Mesodermal cell (in vitro differentiated cells): ENCODE results near the gene LHX2.
"Not testable (repeated sequence)": the region's sequence is repeated elsewhere in the genome, so short reads cannot be mapped to it uniquely, and the experiment has no call there.

Experiments
- H3K27ac ChIP-seq: 2 replicates; pipeline ENCODE4 v1.7.0; 2013; ENCODE audit warnings: mild to moderate bottlenecking, low read depth, low read length, moderate library complexity; ENCODE audit not compliant: severe bottlenecking
- H3K36me3 ChIP-seq: 2 replicates; pipeline ENCODE4 v1.7.1; 2013; ENCODE audit warnings: mild to moderate bottlenecking, low read length, moderate library complexity; ENCODE audit not compliant: control insufficient read depth, insufficient read depth
- H3K4me1 ChIP-seq: one replicate; pipeline ENCODE4 v1.7.1; 2013; ENCODE audit warnings: mild to moderate bottlenecking, low read length; ENCODE audit not compliant: insufficient read depth, control insufficient read depth, poor library complexity, severe bottlenecking
- H3K4me3 ChIP-seq: 2 replicates; pipeline ENCODE4 v1.7.0; 2013; ENCODE audit warnings: low read length, control low read depth, mild to moderate bottlenecking; ENCODE audit not compliant: insufficient read depth, poor library complexity, severe bottlenecking; ENCODE audit errors: extremely low read depth
- H3K9me3 ChIP-seq: 2 replicates; pipeline ENCODE4 v1.7.1; 2013; ENCODE audit warnings: mild to moderate bottlenecking, low read length, moderate library complexity; ENCODE audit not compliant: control insufficient read depth
- WGBS, 2 experiments: methylation state at CpG; one replicate each; pipeline ENCODE4 v1.1.5; 2013; ENCODE audit warnings: missing lambda C conversion rate in 2 of 2; ENCODE audit not compliant: insufficient coverage in 2 of 2; 5-methylcytosine and 5-hydroxymethylcytosine counted together

Gene LHX2

DNA sequence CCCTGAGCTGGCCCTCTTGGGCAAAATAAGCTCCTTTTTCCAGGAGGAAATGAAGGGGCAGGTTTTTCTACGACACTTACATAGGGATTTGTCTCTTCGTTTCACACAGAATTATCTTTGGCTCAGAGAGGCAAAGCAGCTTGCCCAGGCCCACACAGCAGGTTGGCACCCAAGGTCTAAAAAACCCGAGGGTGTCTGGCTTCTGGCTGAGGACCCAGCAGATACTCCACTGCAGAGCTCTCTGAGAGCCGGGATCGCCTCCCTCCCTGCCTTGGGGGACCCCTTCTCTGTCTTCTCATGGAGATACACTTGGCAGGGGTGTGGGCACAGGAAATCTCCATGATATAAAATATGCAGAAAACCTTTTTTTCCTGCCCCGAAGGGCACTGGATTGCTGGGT lies 29.0 kb upstream of the LHX2 start:
- Histone ChIP-seq H3K4me3 (no peak overlapping the region), H3K36me3 (no peaks in the 10 kb centered on the region), H3K9me3 (no peaks in the 10 kb centered on the region), H3K27ac (no peak overlapping the region), H3K4me1 (no peaks in the 10 kb centered on the region)
- 58 to 72% methylated on average over 3 of the region's 6 CpGs for WGBS, 2 experiments

DNA sequence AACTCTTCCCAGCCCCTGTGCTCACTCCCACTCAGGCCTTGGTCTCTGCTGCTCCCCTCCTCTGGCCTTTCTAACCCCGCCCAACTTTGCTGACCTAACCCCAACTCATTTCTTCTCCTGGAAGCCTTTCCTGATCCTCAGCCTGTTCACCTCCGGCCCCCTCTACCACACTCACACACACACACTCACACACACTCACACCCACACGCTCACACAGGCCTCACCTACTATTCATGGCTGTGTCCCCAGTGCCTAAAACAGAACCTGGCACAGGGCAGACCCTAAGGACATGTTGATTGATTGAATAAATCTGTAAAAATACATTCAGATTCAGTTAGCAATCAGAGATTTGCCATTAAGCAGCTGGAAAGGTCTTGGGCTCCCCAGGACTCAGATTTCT lies 28.5 kb upstream of the LHX2 start:
- no peak overlapping the region for H3K4me3 ChIP-seq
- no peaks in the 10 kb centered on the region for H3K4me1 ChIP-seq
- H3K36me3 ChIP-seq, result no peaks in the 10 kb centered on the region
- 63 to 79% methylated on average over 2 of the region's 3 CpGs for WGBS, 2 experiments
- H3K9me3 ChIP-seq, result no peaks in the 10 kb centered on the region
- no peak overlapping the region for H3K27ac ChIP-seq

DNA sequence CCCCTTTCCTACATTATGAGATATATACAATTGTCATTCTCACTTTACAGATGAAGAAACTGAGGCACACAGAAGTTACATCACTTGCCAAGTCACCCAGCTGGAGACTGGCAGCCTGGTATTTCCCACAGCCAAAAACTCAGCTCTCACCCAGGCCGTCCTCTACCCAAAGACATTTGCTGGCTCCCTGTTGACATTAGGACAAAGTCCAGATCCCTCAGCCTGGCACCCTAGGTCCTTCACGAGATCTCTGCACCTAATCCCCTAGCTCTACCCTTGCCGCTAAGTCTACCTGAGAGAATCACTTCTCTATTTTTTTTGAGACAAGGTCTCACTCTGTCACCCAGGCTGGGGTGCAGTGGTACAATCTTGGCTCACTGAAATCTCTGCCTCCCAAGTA lies 26.8 kb upstream of the LHX2 start:
- H3K36me3 ChIP-seq, result no peaks in the 10 kb centered on the region
- WGBS, 2 experiments, result 81 to 95% methylated on average over 2 to 3 of the region's 3 CpGs
- H3K4me3 ChIP-seq, result no peak overlapping the region
- no peak overlapping the region for H3K27ac ChIP-seq
- no peaks in the 10 kb centered on the region for H3K9me3 ChIP-seq
- no peaks in the 10 kb centered on the region for H3K4me1 ChIP-seq

- H3K9me3 ChIP-seq, result no peaks in the 10 kb centered on the region
- 93% methylated on average over 4 of the region's 4 CpGs for WGBS, 2 experiments
- no peak overlapping the region for H3K4me3 ChIP-seq
- H3K27ac ChIP-seq, result no peak overlapping the region
- H3K4me1 ChIP-seq, result no peaks in the 10 kb centered on the region
- no peaks in the 10 kb centered on the region for H3K36me3 ChIP-seq
Observed at GRCh38 chr9:123985869-123986268, 25.7 kb upstream of the LHX2 start.

DNA sequence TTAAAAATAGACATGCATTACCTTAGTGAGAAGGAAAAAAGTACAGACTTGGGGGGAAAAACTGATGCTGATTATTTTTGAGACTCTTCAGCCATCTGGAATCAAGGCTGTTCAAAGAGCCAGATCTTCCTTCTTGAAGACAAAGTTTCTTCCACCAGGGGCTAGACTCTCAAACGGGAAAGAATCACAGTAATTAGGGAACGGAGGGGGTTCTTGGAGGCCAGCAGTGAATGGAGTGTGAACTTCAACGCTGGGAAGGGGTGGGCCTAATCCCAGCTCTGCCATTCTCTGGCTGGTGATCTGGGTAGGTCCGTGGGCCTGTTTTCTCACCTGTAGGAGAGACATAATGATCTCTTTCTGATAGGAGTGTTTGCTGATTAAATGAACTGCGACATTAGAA lies 21.1 kb upstream of the LHX2 start:
- Histone ChIP-seq H3K9me3 (no peaks in the 10 kb centered on the region), H3K4me3 (no peak overlapping the region), H3K36me3 (no peaks in the 10 kb centered on the region), H3K4me1 (no peaks in the 10 kb centered on the region), H3K27ac (no peak overlapping the region)
- 40 to 41% methylated on average over 5 of the region's 5 CpGs for WGBS, 2 experiments

DNA sequence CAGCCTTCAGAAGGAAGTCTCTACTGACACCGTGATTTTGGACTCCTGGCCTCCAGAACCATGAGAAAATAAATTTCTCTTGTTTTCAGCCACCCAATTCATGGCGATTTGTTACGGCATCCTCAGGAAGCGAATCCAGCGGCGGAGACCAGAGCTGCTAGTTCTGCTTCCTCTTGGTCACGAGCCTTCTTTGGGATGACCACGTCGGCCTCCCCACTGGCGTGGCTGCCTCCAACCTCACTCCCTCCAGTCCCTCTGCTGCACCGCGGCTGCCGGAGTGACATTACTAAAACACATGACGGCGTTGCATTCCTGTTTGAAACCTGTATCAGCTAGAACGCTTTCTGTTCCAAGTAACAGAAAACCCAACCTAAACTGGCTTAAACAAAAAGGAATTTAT lies 18.9 kb upstream of the LHX2 start:
- not testable (repeated sequence) for H3K27ac ChIP-seq, H3K4me3 ChIP-seq, H3K36me3 ChIP-seq, H3K4me1 ChIP-seq, H3K9me3 ChIP-seq
- WGBS, 2 experiments, result 81% methylated on average over 3 of the region's 16 CpGs; no CpG with 5 or more reads in 1 of the 2 experiments

DNA sequence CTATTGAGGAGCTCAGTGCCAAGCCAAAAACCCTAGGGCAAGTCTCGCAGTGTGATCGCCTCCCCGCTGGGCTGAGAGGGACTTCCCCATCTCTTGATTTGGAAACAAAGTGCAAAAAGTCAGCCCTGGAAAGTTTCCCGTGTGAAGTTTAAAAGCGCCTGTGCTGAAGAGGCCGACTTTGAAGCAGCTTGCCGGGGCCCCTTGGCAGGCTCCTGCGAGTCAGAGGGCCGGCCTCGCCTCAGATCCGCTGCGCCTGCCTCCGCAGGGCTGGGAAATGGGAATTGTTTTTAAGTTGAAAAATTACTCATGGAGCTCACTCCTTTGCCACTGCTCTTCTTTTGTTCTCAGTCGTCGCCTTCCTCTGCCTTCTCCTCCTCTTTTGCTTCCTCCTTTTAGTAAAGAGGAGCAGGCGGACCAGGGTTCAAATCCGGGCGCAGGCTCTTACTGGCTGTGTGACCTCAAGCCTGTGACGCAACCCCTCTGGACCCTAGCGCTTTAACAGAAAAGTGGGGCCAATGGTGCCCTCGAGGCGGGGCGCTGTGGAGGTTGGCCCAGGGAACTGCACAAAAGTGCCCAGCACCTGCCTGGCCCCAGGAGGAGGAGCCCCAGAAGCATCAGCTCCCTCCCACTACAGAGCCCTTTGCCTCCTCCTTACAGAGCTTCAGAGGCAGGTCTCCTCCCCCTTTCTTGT lies 14.7 kb upstream of the LHX2 start:
- Histone ChIP-seq H3K4me3 (no peak overlapping the region), H3K9me3 (no peaks in the 10 kb centered on the region), H3K4me1 (no peaks in the 10 kb centered on the region), H3K27ac (no peak overlapping the region), H3K36me3 (no peaks in the 10 kb centered on the region)
- 11 to 14% methylated on average over 9 to 23 of the region's 23 CpGs for WGBS, 2 experiments

GRCh38 chr9:123997665-123998277 lies 13.8 kb upstream of the LHX2 start:
- Histone ChIP-seq H3K4me1 (no peaks in the 10 kb centered on the region), H3K9me3 (no peaks in the 10 kb centered on the region), H3K36me3 (no peaks in the 10 kb centered on the region), H3K4me3 (no peak overlapping the region), H3K27ac (no peak overlapping the region)
- WGBS, 2 experiments, result 3 to 4% methylated on average over 12 to 14 of the region's 15 CpGs

- no peaks in the 10 kb centered on the region for H3K36me3 ChIP-seq
- WGBS, 2 experiments, result 0 to 7% methylated on average over 4 to 5 of the region's 6 CpGs
- no peak overlapping the region for H3K27ac ChIP-seq
- H3K9me3 ChIP-seq, result no peaks in the 10 kb centered on the region
- H3K4me1 ChIP-seq, result no peaks in the 10 kb centered on the region
- H3K4me3 ChIP-seq, result no peak overlapping the region
Observed at GRCh38 chr9:123998278-123998925, 13.2 kb upstream of the LHX2 start.

- Histone ChIP-seq H3K9me3 (no peaks in the 10 kb centered on the region), H3K4me1 (no peaks in the 10 kb centered on the region), H3K4me3 (peak overlapping the region; percentile 14), H3K27ac (no peak overlapping the region), H3K36me3 (no peaks in the 10 kb centered on the region)
- 1 to 2% methylated on average over 18 to 22 of the region's 43 CpGs for WGBS, 2 experiments
Observed at GRCh38 chr9:123998970-123999621, 12.5 kb upstream of the LHX2 start.
